Measurements from ENCODE around the gene GMPPB. TPM values are rescaled to one million over a fixed set of nuclear protein-coding genes. Genes with fewer than 3 reads are reported as not detected.

GMPPB gene
- total and polyA plus RNA-seq, 8 donors, result 11.0 to 69.5 (median 13.7) TPM

DNA sequence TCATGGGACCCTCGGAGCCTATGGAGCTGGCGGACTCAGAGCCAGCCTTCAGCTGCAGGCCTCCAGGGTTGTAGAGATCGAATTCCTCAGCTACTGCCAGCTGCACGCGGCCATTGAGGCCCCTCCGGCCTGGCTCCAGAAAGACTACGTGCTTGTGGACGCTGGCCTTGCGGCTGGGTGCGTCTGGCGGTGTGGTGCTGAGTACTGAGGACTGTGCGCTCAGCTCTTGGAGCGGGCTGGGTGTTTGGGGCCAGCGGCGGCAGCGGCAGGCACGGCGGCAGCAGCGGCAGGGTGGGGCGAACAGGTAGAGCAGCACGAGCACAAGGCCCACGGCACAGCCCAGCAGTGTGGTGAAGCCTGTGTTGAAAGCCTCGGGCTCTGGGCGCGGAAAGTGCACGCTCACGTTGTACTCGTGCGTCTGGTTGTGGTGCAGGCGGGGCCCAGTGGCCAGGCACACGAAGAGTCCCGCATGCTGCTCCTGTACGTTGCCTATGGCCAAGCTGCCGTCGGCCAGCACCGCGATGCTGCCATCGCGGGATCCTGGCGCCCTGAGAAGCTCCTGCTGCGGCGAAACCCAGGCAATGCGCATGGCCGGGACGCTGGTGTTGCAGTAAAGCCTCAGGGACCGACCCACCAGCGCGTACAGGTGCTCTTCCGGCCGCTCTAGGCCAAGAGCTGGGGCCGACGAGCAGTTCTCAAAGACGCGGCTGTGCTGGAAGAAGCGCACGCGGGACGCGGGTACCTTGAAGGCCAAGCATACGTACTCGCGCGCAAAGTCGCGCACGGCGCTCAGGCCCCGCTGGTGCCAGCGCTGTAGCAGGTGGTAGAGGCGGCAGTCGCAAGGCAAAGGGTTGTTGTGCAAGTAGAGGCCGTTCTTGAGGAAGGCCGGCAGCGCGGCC lies 5.5 kb downstream of the GMPPB start:
- Histone ChIP-seq H3K27me3 (no peaks in the 10 kb centered on the region), H3K36me3 (peaks cover 0 to 48% of the 10 kb centered on the region in 2 donors), H3K9me3 (no peaks in the 10 kb centered on the region), H3K4me3 (peak overlapping the region; percentile 37 to 50), H3K27ac (no peak overlapping the region), H3K4me1 (peaks cover 17 to 51% of the 10 kb centered on the region in 2 donors)
- intact Hi-C loops (cut with DNase I), result loop anchor here in 1 of 2 donors (10.0 kb wide), 1 partner anchor 117 kb away; no protein-coding TSS in a partner anchor
- TF ChIP-seq, protein P1, sequence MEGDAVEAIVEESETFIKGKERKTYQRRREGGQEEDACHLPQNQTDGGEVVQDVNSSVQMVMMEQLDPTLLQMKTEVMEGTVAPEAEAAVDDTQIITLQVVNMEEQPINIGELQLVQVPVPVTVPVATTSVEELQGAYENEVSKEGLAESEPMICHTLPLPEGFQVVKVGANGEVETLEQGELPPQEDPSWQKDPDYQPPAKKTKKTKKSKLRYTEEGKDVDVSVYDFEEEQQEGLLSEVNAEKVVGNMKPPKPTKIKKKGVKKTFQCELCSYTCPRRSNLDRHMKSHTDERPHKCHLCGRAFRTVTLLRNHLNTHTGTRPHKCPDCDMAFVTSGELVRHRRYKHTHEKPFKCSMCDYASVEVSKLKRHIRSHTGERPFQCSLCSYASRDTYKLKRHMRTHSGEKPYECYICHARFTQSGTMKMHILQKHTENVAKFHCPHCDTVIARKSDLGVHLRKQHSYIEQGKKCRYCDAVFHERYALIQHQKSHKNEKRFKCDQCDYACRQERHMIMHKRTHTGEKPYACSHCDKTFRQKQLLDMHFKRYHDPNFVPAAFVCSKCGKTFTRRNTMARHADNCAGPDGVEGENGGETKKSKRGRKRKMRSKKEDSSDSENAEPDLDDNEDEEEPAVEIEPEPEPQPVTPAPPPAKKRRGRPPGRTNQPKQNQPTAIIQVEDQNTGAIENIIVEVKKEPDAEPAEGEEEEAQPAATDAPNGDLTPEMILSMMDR (IDR thresholded peaks at IDR 0.05), result no peak
- ATAC-seq (peak; percentile 8), DNase-seq (peak in 2 of 4 donors; percentile 27 to 82)

DNA sequence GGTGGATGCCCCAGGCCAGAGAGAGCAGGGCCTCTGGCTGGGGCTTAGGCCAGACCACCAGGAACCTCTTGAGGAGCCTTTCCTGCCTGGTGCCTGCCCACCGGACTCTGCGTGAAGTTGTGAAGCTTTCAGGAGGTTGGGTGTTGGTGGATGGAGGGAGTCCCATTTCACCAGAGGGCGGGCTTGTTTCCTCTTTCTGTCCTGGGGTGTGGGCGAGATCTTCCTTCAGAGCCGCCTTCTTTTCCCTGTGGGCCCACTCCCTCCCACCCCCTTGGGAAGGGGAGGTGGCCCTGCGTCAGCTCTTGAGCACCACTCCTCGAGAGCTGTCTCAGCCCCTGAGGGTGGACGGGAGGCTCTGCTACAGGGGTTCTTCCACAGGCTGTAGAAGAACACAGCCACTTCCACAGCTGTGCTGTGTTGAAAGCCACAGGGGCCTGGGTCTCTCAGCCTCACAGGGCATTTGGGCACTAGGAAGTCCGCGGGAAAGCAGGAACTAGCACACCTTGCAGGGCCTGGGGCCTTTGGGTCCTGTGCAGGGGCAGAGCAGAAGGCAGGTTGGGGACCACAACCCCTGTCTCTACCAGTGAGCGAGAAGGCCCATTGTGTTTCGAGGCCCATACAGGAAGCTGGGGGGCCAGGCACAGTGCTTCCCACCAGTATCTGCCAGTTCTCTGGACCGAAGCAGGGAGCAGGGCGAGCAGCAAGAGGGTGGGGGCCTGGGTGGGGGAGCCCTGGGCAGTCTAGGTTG lies 6.4 kb downstream of the GMPPB start:
- no peaks in the 10 kb centered on the region for H3K9me3 ChIP-seq
- intact Hi-C loops (cut with DNase I), result loop anchor here in 1 of 2 donors (10.0 kb wide), 1 partner anchor 117 kb away; no protein-coding TSS in a partner anchor
- H3K27ac ChIP-seq, result no peak overlapping the region
- TF ChIP-seq, protein P1 (IDR thresholded peaks at IDR 0.05), result no peak
- DNase-seq (peak in 2 of 4 donors; percentile 22 to 75), ATAC-seq (no peak)
- no peaks in the 10 kb centered on the region for H3K27me3 ChIP-seq
- peaks cover 0 to 51% of the 10 kb centered on the region in 2 donors for H3K36me3 ChIP-seq
- peaks cover 10 to 42% of the 10 kb centered on the region in 2 donors for H3K4me1 ChIP-seq
- H3K4me3 ChIP-seq, result no peak overlapping the region

DNA sequence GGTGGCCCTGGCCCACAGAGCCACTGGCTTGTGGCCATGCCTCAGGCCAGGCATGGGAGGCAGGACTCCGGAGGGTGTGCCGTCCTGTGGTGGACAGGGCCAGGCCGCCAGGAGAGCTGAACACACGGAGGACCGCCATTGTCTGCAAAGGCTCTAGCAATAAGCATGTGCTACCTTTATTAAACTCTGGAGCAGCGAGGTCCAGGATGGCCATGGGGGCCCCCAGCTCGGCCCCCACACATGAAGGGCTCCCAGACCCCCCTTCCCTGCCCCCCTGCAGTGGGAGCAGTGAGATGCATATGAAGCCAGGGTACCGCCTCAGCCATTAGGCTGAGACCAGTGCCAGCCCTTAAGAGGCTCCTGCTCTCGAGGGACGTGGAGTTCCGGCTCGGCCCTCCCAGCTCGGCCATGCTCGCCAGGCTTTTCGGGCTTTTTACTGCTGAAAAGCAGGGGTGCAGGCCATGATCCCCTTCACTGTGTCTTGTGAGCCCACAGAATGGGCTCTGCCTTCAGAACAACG lies 7.0 kb downstream of the GMPPB start:
- no peak overlapping the region for H3K27ac ChIP-seq
- DNase-seq (peak in 2 of 4 donors; percentile 29 to 58), ATAC-seq (no peak)
- H3K27me3 ChIP-seq, result no peaks in the 10 kb centered on the region
- H3K36me3 ChIP-seq, result peaks cover 0 to 51% of the 10 kb centered on the region in 2 donors
- no peak overlapping the region for H3K4me3 ChIP-seq
- intact Hi-C loops (cut with DNase I), result loop anchor here in 1 of 2 donors (10.0 kb wide), 1 partner anchor 118 kb away; no protein-coding TSS in a partner anchor
- TF ChIP-seq, protein P1 (IDR thresholded peaks at IDR 0.05), result no peak
- H3K4me1 ChIP-seq, result peaks cover 8 to 36% of the 10 kb centered on the region in 2 donors
- no peaks in the 10 kb centered on the region for H3K9me3 ChIP-seq

DNA sequence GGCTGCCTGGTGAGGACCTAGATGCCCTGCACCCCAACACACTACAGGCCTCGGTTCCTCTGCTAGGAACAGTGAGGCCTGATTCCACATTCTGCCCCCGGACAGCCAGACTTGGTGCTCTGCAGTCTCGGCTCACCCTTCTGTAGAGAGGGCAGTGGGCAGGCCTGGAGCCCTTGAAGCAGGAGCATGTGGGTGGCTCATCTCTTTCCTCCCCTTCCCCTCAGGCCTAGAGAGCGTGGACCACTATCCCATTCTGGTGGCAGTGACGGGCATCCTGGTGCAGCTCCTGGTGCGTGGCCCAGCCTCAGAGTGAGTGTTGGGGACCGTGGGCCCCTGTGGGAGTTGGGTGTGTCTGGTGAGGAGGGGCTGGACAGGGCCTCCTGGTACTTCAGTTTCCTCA lies 7.6 kb downstream of the GMPPB start:
- intact Hi-C loops (cut with DNase I), result loop anchor here in 1 of 2 donors (10.0 kb wide), 1 partner anchor 119 kb away; no protein-coding TSS in a partner anchor

More for the DNA sequence above, 7.6 kb downstream of the GMPPB start:
- peaks cover 8 to 30% of the 10 kb centered on the region in 2 donors for H3K4me1 ChIP-seq
- H3K36me3 ChIP-seq, result peaks cover 0 to 48% of the 10 kb centered on the region in 2 donors
- ATAC-seq (no peak), DNase-seq (peak in 2 of 4 donors; percentile 23 to 43)
- TF ChIP-seq, protein P1 (IDR thresholded peaks at IDR 0.05), result no peak
- H3K9me3 ChIP-seq, result no peaks in the 10 kb centered on the region
- no peak overlapping the region for H3K27ac ChIP-seq
- no peaks in the 10 kb centered on the region for H3K27me3 ChIP-seq
- no peak overlapping the region for H3K4me3 ChIP-seq

Data from left lung (tissue), 10 donors.